Putamen (tissue), 1 donor: Measurements from ENCODE around the gene RBM38.

ENCODE experiments used
- DNase-seq: peaks from one replicate; pipeline ENCODE4 v3.0.0-alpha.2; 2016; ENCODE audit warnings: low spot score

Gene RBM38

GRCh38 chr20:57437672-57438330, 46.6 kb downstream of the RBM38 start:
- no peak for DNase-seq

GRCh38 chr20:57438552-57438951, 47.4 kb downstream of the RBM38 start:
- DNase-seq = no peak

- DNase-seq = peak; percentile 43
These were observed 48.2 kb downstream of the RBM38 start for GRCh38 chr20:57439432-57439831.

GRCh38 chr20:57439993-57440392, 48.8 kb downstream of the RBM38 start:
- no peak for DNase-seq

GRCh38 chr20:57440678-57441509, 49.7 kb downstream of the RBM38 start:
- DNase-seq = peak; percentile 95

- no peak for DNase-seq
These were observed 50.4 kb downstream of the RBM38 start for GRCh38 chr20:57441510-57442154.

GRCh38 chr20:57442158-57442887, 51.1 kb downstream of the RBM38 start:
- no peak for DNase-seq

GRCh38 chr20:57442888-57443239, 51.7 kb downstream of the RBM38 start:
- no peak for DNase-seq

GRCh38 chr20:57443349-57444265, 52.4 kb downstream of the RBM38 start:
- DNase-seq = no peak

GRCh38 chr20:57444394-57445048, 53.3 kb downstream of the RBM38 start:
- no peak for DNase-seq

- DNase-seq = no peak
These were observed 54.1 kb downstream of the RBM38 start for GRCh38 chr20:57445298-57445697.

- no peak for DNase-seq
These were observed 54.6 kb downstream of the RBM38 start for GRCh38 chr20:57445774-57446173.

- DNase-seq = no peak
These were observed 57.7 kb downstream of the RBM38 start for GRCh38 chr20:57448764-57449354.

GRCh38 chr20:57449398-57450354, 58.5 kb downstream of the RBM38 start:
- DNase-seq = no peak

GRCh38 chr20:57450419-57450818, 59.2 kb downstream of the RBM38 start:
- no peak for DNase-seq

GRCh38 chr20:57450931-57451330, 59.7 kb downstream of the RBM38 start:
- DNase-seq = no peak

- DNase-seq = no peak
These were observed 60.2 kb downstream of the RBM38 start for GRCh38 chr20:57451431-57451794.

GRCh38 chr20:57451795-57452661, 60.8 kb downstream of the RBM38 start:
- DNase-seq = no peak
